HG03571 (cell line): ENCODE results near the gene KRTAP4-12.
"Not testable (repeated sequence)": the region's sequence is repeated elsewhere in the genome, so short reads cannot be mapped to it uniquely, and the experiment has no call there.

Experiments used
- ATAC-seq: cut with Tn5 transposase; IDR thresholded peaks from one replicate; pipeline ENCODE4 v1.9.1; 2021; ENCODE audit not compliant: unreplicated experiment

Gene KRTAP4-12

GRCh38 chr17:41126412-41126811 is 2.4 kb upstream of the KRTAP4-12 start:
- no peak for ATAC-seq

GRCh38 chr17:41125064-41125463 is 1.1 kb upstream of the KRTAP4-12 start:
- no peak for ATAC-seq

- ATAC-seq: not testable (repeated sequence)
These were observed 541 bp downstream of the KRTAP4-12 start for GRCh38 chr17:41123292-41123990.

- no peak for ATAC-seq
These were observed 2.2 kb downstream of the KRTAP4-12 start for GRCh38 chr17:41121742-41122141.

- ATAC-seq: not testable (repeated sequence)
These were observed 4.0 kb downstream of the KRTAP4-12 start for GRCh38 chr17:41119696-41120690.

GRCh38 chr17:41118721-41119120 is 5.3 kb downstream of the KRTAP4-12 start:
- no peak for ATAC-seq

GRCh38 chr17:41117846-41118386 is 6.1 kb downstream of the KRTAP4-12 start, which contains the start of gene KRTAP4-11:
TSS of gene KRTAP4-11 (minus strand) at chr17:41118373. CDS start at chr17:41118315, 58 bp downstream.
- not testable (repeated sequence) for ATAC-seq

GRCh38 chr17:41116297-41116696 is 7.7 kb downstream of the KRTAP4-12 start:
- no peak for ATAC-seq

GRCh38 chr17:41111151-41111885 is 12.7 kb downstream of the KRTAP4-12 start:
- ATAC-seq: no peak

GRCh38 chr17:41108728-41109386 is 15.1 kb downstream of the KRTAP4-12 start:
- not testable (repeated sequence) for ATAC-seq

- no peak for ATAC-seq
These were observed 16.0 kb downstream of the KRTAP4-12 start for GRCh38 chr17:41107941-41108450.

- ATAC-seq: not testable (repeated sequence)
These were observed 18.6 kb downstream of the KRTAP4-12 start, which contains the start of gene KRTAP4-9 for GRCh38 chr17:41105347-41105746. TSS of gene KRTAP4-9 (plus strand) at chr17:41105389. CDS start at chr17:41105389, 0 bp downstream.

- ATAC-seq: not testable (repeated sequence)
These were observed 19.5 kb downstream of the KRTAP4-12 start for GRCh38 chr17:41104386-41105038.

- no peak for ATAC-seq
These were observed 20.1 kb downstream of the KRTAP4-12 start for GRCh38 chr17:41103896-41104295.

GRCh38 chr17:41101586-41102259 is 22.3 kb downstream of the KRTAP4-12 start, which contains the start of gene KRTAP4-16:
TSS of gene KRTAP4-16 (minus strand) at chr17:41102209. CDS start at chr17:41102209, 0 bp downstream.
- ATAC-seq: no peak

GRCh38 chr17:41099682-41100480 is 24.1 kb downstream of the KRTAP4-12 start:
- not testable (repeated sequence) for ATAC-seq

GRCh38 chr17:41098481-41098880 is 25.5 kb downstream of the KRTAP4-12 start:
- ATAC-seq: no peak

GRCh38 chr17:41098042-41098441 is 25.9 kb downstream of the KRTAP4-12 start, which contains the start of gene KRTAP4-8:
TSS of gene KRTAP4-8 (minus strand) at chr17:41098142. CDS start at chr17:41098084, 58 bp downstream.
- ATAC-seq: no peak
